Trophoblast cell (in vitro differentiated cells and primary cell): Measurements from ENCODE around the gene BRCA2.
A peak's percentile ranks its signal among the peaks of the same experiment; 100 is the strongest.

Experiments used
- DNase-seq, 2 donors: peaks; one replicate each; pipeline ENCODE4 v3.0.0-alpha.2; 2016
- H2AFZ ChIP-seq: 2 replicates; pipeline ENCODE4 v1.6.1; 2013; ENCODE audit warnings: low read length, moderate library complexity, mild to moderate bottlenecking; ENCODE audit not compliant: insufficient read depth, poor library complexity
- H2AK5ac ChIP-seq: 2 replicates; pipeline ENCODE4 v1.6.1; 2013; ENCODE audit warnings: mild to moderate bottlenecking, low read length
- H2BK120ac ChIP-seq: 2 replicates; pipeline ENCODE4 v1.6.1; 2013; ENCODE audit warnings: low read length, mild to moderate bottlenecking, moderate library complexity; ENCODE audit not compliant: insufficient read depth, poor library complexity
- H2BK12ac ChIP-seq: 2 replicates; pipeline ENCODE4 v1.6.1; 2013; ENCODE audit warnings: mild to moderate bottlenecking, low read length, moderate library complexity
- H2BK5ac ChIP-seq: 2 replicates; pipeline ENCODE4 v1.6.1; 2013; ENCODE audit warnings: low read length, low read depth, moderate library complexity, mild to moderate bottlenecking; ENCODE audit not compliant: poor library complexity
- H3K14ac ChIP-seq: 2 replicates; pipeline ENCODE4 v1.6.1; 2013; ENCODE audit warnings: mild to moderate bottlenecking, low read length
- H3K18ac ChIP-seq: 2 replicates; pipeline ENCODE4 v1.6.1; 2013; ENCODE audit warnings: mild to moderate bottlenecking, low read length
- H3K23ac ChIP-seq: 2 replicates; pipeline ENCODE4 v1.6.1; 2013; ENCODE audit warnings: low read length
- H3K27ac ChIP-seq: 2 replicates; pipeline ENCODE4 v1.5.1; 2013; ENCODE audit warnings: low read depth, mild to moderate bottlenecking, inconsistent platforms, low read length, moderate library complexity
- H3K27me3 ChIP-seq: 2 replicates; pipeline ENCODE4 v1.6.1; 2013; ENCODE audit warnings: inconsistent platforms, mild to moderate bottlenecking, low read length, moderate library complexity; ENCODE audit not compliant: insufficient read depth
- H3K36me3 ChIP-seq, 2 experiments: 1 replicate in 1 of 2; 2 replicates in 1 of 2; pipeline ENCODE4 v1.6.1; 2013; ENCODE audit warnings: low read length in 2 of 2, mild to moderate bottlenecking in 2 of 2, moderate library complexity in 1 of 2; ENCODE audit not compliant: insufficient read depth in 2 of 2, control insufficient read depth in 1 of 2
- H3K4ac ChIP-seq: 2 replicates; pipeline ENCODE4 v1.6.1; 2013; ENCODE audit warnings: low read depth, mild to moderate bottlenecking, low read length, moderate library complexity
- H3K4me1 ChIP-seq, 2 experiments: 1 replicate in 1 of 2; 2 replicates in 1 of 2; pipeline ENCODE4 v1.6.1; 2013; ENCODE audit warnings: low read length in 2 of 2, mild to moderate bottlenecking in 2 of 2, moderate library complexity in 1 of 2; ENCODE audit not compliant: insufficient read depth in 2 of 2, control insufficient read depth in 1 of 2
- H3K4me2 ChIP-seq: 2 replicates; pipeline ENCODE4 v1.6.1; 2013; ENCODE audit warnings: inconsistent platforms, mild to moderate bottlenecking, low read length, moderate library complexity
- H3K4me3 ChIP-seq: 2 replicates; pipeline ENCODE4 v1.5.1; 2013; ENCODE audit warnings: mild to moderate bottlenecking, low read depth, low read length, inconsistent platforms
- H3K79me1 ChIP-seq: one replicate; pipeline ENCODE4 v1.6.1; 2013; ENCODE audit warnings: low read length
- H3K79me2 ChIP-seq: 2 replicates; pipeline ENCODE4 v1.6.1; 2013; ENCODE audit warnings: low read length, mild to moderate bottlenecking; ENCODE audit not compliant: control insufficient read depth, insufficient read depth, poor library complexity
- H3K9ac ChIP-seq: 2 replicates; pipeline ENCODE4 v1.6.1; 2013; ENCODE audit warnings: mild to moderate bottlenecking, low read length
- H3K9me3 ChIP-seq: 2 replicates; pipeline ENCODE4 v1.6.1; 2013; ENCODE audit warnings: low read depth, mild to moderate bottlenecking, control low read depth, inconsistent platforms, low read length; ENCODE audit not compliant: insufficient read depth
- H4K12ac ChIP-seq: 2 replicates; pipeline ENCODE4 v1.6.1; 2013; ENCODE audit warnings: low read depth, mild to moderate bottlenecking, low read length, moderate library complexity
- H4K8ac ChIP-seq: 2 replicates; pipeline ENCODE4 v1.6.1; 2013; ENCODE audit warnings: low read depth, mild to moderate bottlenecking, low read length, moderate library complexity
- H4K91ac ChIP-seq: one replicate; pipeline ENCODE4 v1.6.1; 2013; ENCODE audit warnings: low read depth, mild to moderate bottlenecking, low read length, moderate library complexity
- WGBS: extraction: QIAGEN DNeasy Blood & Tissue Kit; methylation state at CpG from one replicate; pipeline ENCODE4 v1.1.7; 2013; ENCODE audit warnings: missing lambda C conversion rate; ENCODE audit not compliant: insufficient read length, insufficient coverage; ENCODE audit errors: extremely low coverage; 5-methylcytosine and 5-hydroxymethylcytosine counted together

BRCA2 gene

GRCh38 chr13:32330441-32330840 is 15.1 kb downstream of the BRCA2 start:
- Histone ChIP-seq H2AFZ (no peak overlapping the region), H3K27ac (no peak overlapping the region), H3K18ac (no peak overlapping the region), H3K36me3 (peaks cover 2 to 7% of the 10 kb centered on the region in 2 experiments), H2BK5ac (no peak overlapping the region), H3K4me3 (no peak overlapping the region), H2BK12ac (no peak overlapping the region), H3K4ac (no peak overlapping the region), H3K4me2 (no peak overlapping the region), H3K23ac (no peak overlapping the region), H3K4me1 (no peaks in the 10 kb centered on the region), H3K27me3 (no peaks in the 10 kb centered on the region), H4K8ac (no peak overlapping the region), H4K91ac (no peak overlapping the region), H3K14ac (no peak overlapping the region), H2AK5ac (no peak overlapping the region), H4K12ac (no peak overlapping the region), H3K79me1 (no peaks in the 10 kb centered on the region), H3K9me3 (no peaks in the 10 kb centered on the region), H3K9ac (no peak overlapping the region), H2BK120ac (no peak overlapping the region), H3K79me2 (no peaks in the 10 kb centered on the region)
- no CpG with 5 or more reads among the region's 2 CpGs for WGBS
- DNase-seq = peak; percentile 11 to 41

DNA sequence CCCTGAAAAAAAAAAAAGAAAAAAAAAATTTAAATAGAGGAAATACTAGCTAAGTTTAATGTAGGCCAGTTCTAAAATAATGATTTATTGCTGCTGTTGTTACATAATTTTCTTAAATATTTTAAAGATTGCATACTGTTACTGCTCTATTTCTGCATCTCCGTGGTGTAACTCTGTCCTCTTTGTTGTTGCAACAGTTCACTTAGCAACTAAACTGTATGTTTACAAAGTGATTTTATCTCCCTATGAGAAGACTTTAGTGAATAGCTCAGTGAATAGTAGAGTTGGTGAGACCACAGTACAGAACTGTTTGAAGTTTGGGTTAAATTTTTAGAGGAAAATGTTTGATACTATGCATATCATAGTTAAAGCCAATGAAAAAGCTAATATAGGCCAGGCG is 19.4 kb downstream of the BRCA2 start:
- H2BK12ac ChIP-seq = no peak overlapping the region
- no peak overlapping the region for H3K4ac ChIP-seq
- no peak overlapping the region for H3K4me2 ChIP-seq
- H4K91ac ChIP-seq = no peak overlapping the region
- H2BK5ac ChIP-seq = no peak overlapping the region
- H3K27me3 ChIP-seq = no peaks in the 10 kb centered on the region
- H3K4me1 ChIP-seq = no peaks in the 10 kb centered on the region
- no peak overlapping the region for H3K9ac ChIP-seq
- H2AK5ac ChIP-seq = no peak overlapping the region
- H3K36me3 ChIP-seq = peaks cover 4 to 5% of the 10 kb centered on the region in 2 experiments
- DNase-seq = peak in 1 of 2 donors; percentile 83
- no peaks in the 10 kb centered on the region for H3K9me3 ChIP-seq
- H3K79me1 ChIP-seq = no peaks in the 10 kb centered on the region
- H2AFZ ChIP-seq = no peak overlapping the region
- no CpG with 5 or more reads among the region's 2 CpGs for WGBS
- no peak overlapping the region for H4K8ac ChIP-seq
- no peak overlapping the region for H3K23ac ChIP-seq
- no peak overlapping the region for H2BK120ac ChIP-seq
- no peak overlapping the region for H3K18ac ChIP-seq
- no peaks in the 10 kb centered on the region for H3K79me2 ChIP-seq
- H4K12ac ChIP-seq = no peak overlapping the region
- no peak overlapping the region for H3K27ac ChIP-seq
- H3K4me3 ChIP-seq = no peak overlapping the region
- no peak overlapping the region for H3K14ac ChIP-seq

DNA sequence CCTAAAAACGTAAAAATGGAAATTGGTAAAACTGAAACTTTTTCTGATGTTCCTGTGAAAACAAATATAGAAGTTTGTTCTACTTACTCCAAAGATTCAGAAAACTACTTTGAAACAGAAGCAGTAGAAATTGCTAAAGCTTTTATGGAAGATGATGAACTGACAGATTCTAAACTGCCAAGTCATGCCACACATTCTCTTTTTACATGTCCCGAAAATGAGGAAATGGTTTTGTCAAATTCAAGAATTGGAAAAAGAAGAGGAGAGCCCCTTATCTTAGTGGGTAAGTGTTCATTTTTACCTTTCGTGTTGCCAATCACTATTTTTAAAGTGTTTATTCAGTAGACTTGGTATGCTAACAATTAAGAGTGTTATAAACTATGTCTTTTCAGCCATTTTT is 25.6 kb downstream of the BRCA2 start:
- no peak overlapping the region for H4K91ac ChIP-seq
- no peak overlapping the region for H4K8ac ChIP-seq
- H4K12ac ChIP-seq = no peak overlapping the region
- peaks cover 0 to under 1% of the 10 kb centered on the region in 2 experiments for H3K36me3 ChIP-seq
- H3K79me1 ChIP-seq = no peaks in the 10 kb centered on the region
- DNase-seq = no peak
- H3K27me3 ChIP-seq = no peaks in the 10 kb centered on the region
- no peak overlapping the region for H2AFZ ChIP-seq
- H2AK5ac ChIP-seq = no peak overlapping the region
- H3K4me1 ChIP-seq = no peaks in the 10 kb centered on the region
- H3K9me3 ChIP-seq = no peaks in the 10 kb centered on the region
- H3K79me2 ChIP-seq = no peaks in the 10 kb centered on the region
- H3K9ac ChIP-seq = no peak overlapping the region
- H2BK5ac ChIP-seq = no peak overlapping the region
- no CpG with 5 or more reads among the region's 3 CpGs for WGBS
- H3K4me2 ChIP-seq = no peak overlapping the region
- no peak overlapping the region for H3K4ac ChIP-seq
- H3K27ac ChIP-seq = no peak overlapping the region
- no peak overlapping the region for H2BK12ac ChIP-seq
- no peak overlapping the region for H3K18ac ChIP-seq
- no peak overlapping the region for H3K4me3 ChIP-seq
- no peak overlapping the region for H3K23ac ChIP-seq
- no peak overlapping the region for H3K14ac ChIP-seq
- H2BK120ac ChIP-seq = no peak overlapping the region

DNA sequence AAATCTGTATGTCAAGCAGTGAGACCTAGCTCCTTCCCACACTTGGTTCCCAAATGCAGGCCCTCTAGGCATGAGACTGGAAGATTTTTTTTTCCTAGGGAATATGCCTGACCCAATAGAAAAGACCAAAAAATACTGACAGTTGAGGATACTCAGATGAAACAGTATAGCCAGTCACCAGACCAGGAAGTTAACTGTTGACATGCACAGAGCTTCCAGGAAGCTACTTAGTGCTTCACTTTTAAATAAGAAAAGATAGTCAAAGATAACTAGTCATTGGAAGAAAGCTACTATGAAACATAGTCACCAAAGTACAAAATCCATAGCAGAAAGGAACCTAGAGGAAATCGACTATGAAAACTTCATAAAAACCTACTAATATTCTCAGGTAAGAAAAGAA is 32.3 kb downstream of the BRCA2 start:
- Histone ChIP-seq H3K9me3 (no peaks in the 10 kb centered on the region), H4K91ac (no peak overlapping the region), H3K4me1 (no peaks in the 10 kb centered on the region), H3K4me3 (no peak overlapping the region), H4K8ac (no peak overlapping the region), H3K79me2 (no peaks in the 10 kb centered on the region), H3K18ac (no peak overlapping the region), H2BK120ac (no peak overlapping the region), H2AK5ac (no peak overlapping the region), H2AFZ (no peak overlapping the region), H3K36me3 (peaks cover 5 to 7% of the 10 kb centered on the region in 2 experiments), H3K27me3 (no peaks in the 10 kb centered on the region), H3K9ac (no peak overlapping the region), H3K4ac (no peak overlapping the region), H4K12ac (no peak overlapping the region), H3K27ac (no peak overlapping the region), H2BK12ac (no peak overlapping the region), H2BK5ac (no peak overlapping the region), H3K79me1 (no peaks in the 10 kb centered on the region), H3K4me2 (no peak overlapping the region), H3K14ac (no peak overlapping the region), H3K23ac (no peak overlapping the region)
- DNase-seq = no peak
- no CpG with 5 or more reads among the region's 1 CpG for WGBS
